ENCODE data around the gene FRMD5. TPM values are rescaled to one million over a fixed set of nuclear protein-coding genes. Genes with fewer than 3 reads are reported as not detected.

FRMD5 gene
- total and polyA plus RNA-seq, 2 experiments from 2014 or later: 5.9 to 10.1 TPM

GRCh38 chr15:44101286-44101685 is 93.8 kb downstream of the FRMD5 start:
- H4K20me1 ChIP-seq (replicated peaks; ENCODE audit: insufficient read depth): 0 out of 2 replicates have a peak, but pooled peaks cover 7% of the 10 kb centered on the region
- Mint-ChIP-seq H3K4me3 (no peak overlapping the region), H3K36me3 (ENCODE audit: low read depth) (no peaks in the 10 kb centered on the region), H3K27ac (no peak overlapping the region), H3K9me3 (no peaks in the 10 kb centered on the region), H3K27me3 (ENCODE audit: insufficient read depth, low read depth, poor library complexity) (peaks cover 2% of the 10 kb centered on the region), H3K4me1 (peaks cover 11% of the 10 kb centered on the region)
- DNase-seq (ENCODE audit: low spot score): no peak
- TF ChIP-seq EZH2 (IDR thresholded peaks at IDR 0.05; ENCODE audit: low read depth, unreplicated experiment) (no peak), ZNF331 (CRISPR knock-in tag; IDR thresholded peaks at IDR 0.05; ENCODE audit: low read depth) (no peak), ZNF462 (CRISPR knock-in tag; IDR thresholded peaks at IDR 0.05) (no peak), REST (IDR thresholded peaks at IDR 0.05; ENCODE audit: unreplicated experiment) (no peak), POLR2AphosphoS5 (IDR thresholded peaks at IDR 0.05; ENCODE audit: low read depth) (no peak), CTCF (conservative IDR thresholded peaks at IDR 0.05; ENCODE audit: low read depth in 2 of 2) (no peak), CREB1 (CRISPR knock-in tag; IDR thresholded peaks at IDR 0.05; ENCODE audit: low read depth) (no peak), JUNB (IDR thresholded peaks at IDR 0.05; ENCODE audit: unreplicated experiment) (no peak), ZNF114 (CRISPR knock-in tag; IDR thresholded peaks at IDR 0.05) (no peak), EZH2phosphoT487 (IDR thresholded peaks at IDR 0.05; ENCODE audit: unreplicated experiment) (no peak), NANOG (IDR thresholded peaks at IDR 0.05; ENCODE audit: borderline replicate concordance) (no peak)
- H3K4me2 ChIP-seq: no peak overlapping the region
- no peak overlapping the region for H2AFZ ChIP-seq
- no peak overlapping the region for H3K4me3 ChIP-seq
- H3K27ac ChIP-seq (ENCODE audit: low read depth): no peak overlapping the region; the same call in 1 of the 2 replicates
- no peak for ATAC-seq
- H3F3A ChIP-seq (replicated peaks; ENCODE audit: low read depth): no peaks in the 10 kb centered on the region
- H3K4me1 ChIP-seq (ENCODE audit: insufficient read depth): peaks cover 6% of the 10 kb centered on the region; the same call in 1 of the 2 replicates
- no peaks in the 10 kb centered on the region for H3K79me2 ChIP-seq (replicated peaks; ENCODE audit: insufficient read depth)
- H3K27me3 ChIP-seq (ENCODE audit: insufficient read depth): no peaks in the 10 kb centered on the region
- H3K9me2 ChIP-seq (ENCODE audit: insufficient read depth): no peaks in the 10 kb centered on the region
- H3K36me3 ChIP-seq (ENCODE audit: insufficient read depth): no peaks in the 10 kb centered on the region

All from GM23338 (cell line).